Osteoblast (primary cell): ENCODE measurements around the gene GATB. TPM values are rescaled to one million over a fixed set of nuclear protein-coding genes. Genes with fewer than 3 reads are reported as not detected.

Experiments
- DNase-seq: peaks from one replicate; pipeline ENCODE4 v3.0.0; 2011; ENCODE audit warnings: low spot score, mixed read lengths; ENCODE audit not compliant: insufficient read length; ENCODE audit errors: missing footprints
- H2AFZ ChIP-seq: 2 replicates; pipeline ENCODE4 v1.6.0; 2011; ENCODE audit warnings: mild to moderate bottlenecking, low read length
- H3K27ac ChIP-seq: 2 replicates; pipeline ENCODE4 v1.5.1; 2011; ENCODE audit warnings: mild to moderate bottlenecking, low read depth, low read length, moderate library complexity
- H3K27me3 ChIP-seq: 2 replicates; pipeline ENCODE4 v1.6.0; 2012; ENCODE audit warnings: mild to moderate bottlenecking, control low read depth, inconsistent platforms, low read length, moderate library complexity; ENCODE audit not compliant: insufficient read depth
- H3K36me3 ChIP-seq: 2 replicates; pipeline ENCODE4 v1.5.1; 2011; ENCODE audit warnings: mild to moderate bottlenecking, low read length, control low read depth, moderate library complexity; ENCODE audit not compliant: insufficient read depth
- H3K4me1 ChIP-seq: 2 replicates; pipeline ENCODE4 v1.5.1; 2011; ENCODE audit warnings: mild to moderate bottlenecking, low read length, control low read depth, moderate library complexity; ENCODE audit not compliant: insufficient read depth
- H3K4me2 ChIP-seq: 2 replicates; pipeline ENCODE4 v1.6.0; 2011; ENCODE audit warnings: mild to moderate bottlenecking, low read length; ENCODE audit not compliant: insufficient read depth
- H3K4me3 ChIP-seq: fragments of 200-600 bp; sonication (generic); 3 replicates; pipeline ENCODE4 v1.5.1; 2012; ENCODE audit warnings: mild to moderate bottlenecking, low read length, inconsistent platforms; ENCODE audit not compliant: insufficient read depth
- H3K79me2 ChIP-seq: 2 replicates; pipeline ENCODE4 v1.6.0; 2012; ENCODE audit warnings: mild to moderate bottlenecking, low read length, control low read depth, inconsistent platforms; ENCODE audit not compliant: insufficient read depth
- H3K9me3 ChIP-seq: 2 replicates; pipeline ENCODE4 v1.5.1; 2011; ENCODE audit warnings: low read depth, low read length, control low read depth
- H4K20me1 ChIP-seq: 2 replicates; pipeline ENCODE4 v1.6.0; 2012; ENCODE audit warnings: mild to moderate bottlenecking, low read length, control low read depth; ENCODE audit not compliant: insufficient read depth
- total RNA-seq: library from RNA; depleted of rRNA; stranded (reverse); fragments of >200 nt; gene quantifications from 2 replicates; pipeline ENCODE4 v1.2.3, GENCODE V29; 2012
- TF ChIP-seq, protein P1 (sequence below): IDR thresholded peaks from 2 replicates; pipeline ENCODE4 v1.5.1; 2011; ENCODE audit warnings: mild to moderate bottlenecking, low read depth, low read length, moderate library complexity; ENCODE audit errors: extremely low read depth

GATB gene
- total RNA-seq, 1 donor, result 14.1 TPM

DNA sequence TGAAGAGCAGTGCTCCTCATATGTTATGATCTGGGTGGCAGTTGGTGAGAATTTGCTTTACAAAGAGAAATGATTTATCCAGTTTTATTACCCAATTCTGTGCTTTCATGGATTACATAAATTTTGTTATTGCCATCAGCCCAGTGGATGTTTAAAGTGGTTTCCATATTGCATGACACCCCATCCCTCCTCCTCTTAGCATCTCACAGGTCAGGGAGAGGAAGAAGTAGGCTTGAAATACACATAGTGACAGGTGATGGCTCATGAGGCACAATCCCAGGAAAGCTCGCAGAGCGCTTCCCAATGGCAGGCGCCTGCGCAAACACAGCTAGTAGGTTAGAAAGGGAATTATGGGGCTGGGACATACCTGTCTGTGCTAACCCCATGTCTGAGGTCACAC is 47.7 kb upstream of the GATB start:
- Histone ChIP-seq H3K27ac (no peak overlapping the region), H3K9me3 (no peaks in the 10 kb centered on the region), H3K4me1 (peaks cover 27% of the 10 kb centered on the region), H3K79me2 (no peaks in the 10 kb centered on the region), H3K27me3 (no peaks in the 10 kb centered on the region), H3K4me2 (no peak overlapping the region), H4K20me1 (no peaks in the 10 kb centered on the region), H2AFZ (no peak overlapping the region), H3K4me3 (no peak overlapping the region), H3K36me3 (no peaks in the 10 kb centered on the region)
- no peak for DNase-seq
- TF ChIP-seq, protein P1, sequence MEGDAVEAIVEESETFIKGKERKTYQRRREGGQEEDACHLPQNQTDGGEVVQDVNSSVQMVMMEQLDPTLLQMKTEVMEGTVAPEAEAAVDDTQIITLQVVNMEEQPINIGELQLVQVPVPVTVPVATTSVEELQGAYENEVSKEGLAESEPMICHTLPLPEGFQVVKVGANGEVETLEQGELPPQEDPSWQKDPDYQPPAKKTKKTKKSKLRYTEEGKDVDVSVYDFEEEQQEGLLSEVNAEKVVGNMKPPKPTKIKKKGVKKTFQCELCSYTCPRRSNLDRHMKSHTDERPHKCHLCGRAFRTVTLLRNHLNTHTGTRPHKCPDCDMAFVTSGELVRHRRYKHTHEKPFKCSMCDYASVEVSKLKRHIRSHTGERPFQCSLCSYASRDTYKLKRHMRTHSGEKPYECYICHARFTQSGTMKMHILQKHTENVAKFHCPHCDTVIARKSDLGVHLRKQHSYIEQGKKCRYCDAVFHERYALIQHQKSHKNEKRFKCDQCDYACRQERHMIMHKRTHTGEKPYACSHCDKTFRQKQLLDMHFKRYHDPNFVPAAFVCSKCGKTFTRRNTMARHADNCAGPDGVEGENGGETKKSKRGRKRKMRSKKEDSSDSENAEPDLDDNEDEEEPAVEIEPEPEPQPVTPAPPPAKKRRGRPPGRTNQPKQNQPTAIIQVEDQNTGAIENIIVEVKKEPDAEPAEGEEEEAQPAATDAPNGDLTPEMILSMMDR, result no peak

DNA sequence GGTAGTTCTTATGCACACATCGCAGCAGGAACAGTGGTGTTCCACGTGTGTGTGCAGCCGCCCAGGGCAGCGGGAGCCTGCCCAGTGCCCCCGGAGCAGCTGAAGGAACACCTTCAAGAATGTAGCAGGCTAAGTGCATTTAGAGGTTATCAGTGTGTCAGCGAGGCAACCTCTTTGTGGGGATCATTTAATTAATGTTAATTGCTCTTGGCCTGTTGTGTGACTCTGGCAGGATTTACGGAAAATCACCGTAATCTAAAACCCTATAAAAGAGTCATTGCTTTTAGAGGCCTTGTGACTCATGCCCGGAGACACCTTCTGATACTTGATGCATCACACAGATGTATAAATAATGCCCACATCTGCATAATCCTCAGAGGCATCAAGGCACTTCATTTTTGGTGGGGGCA is 47.3 kb upstream of the GATB start:
- Histone ChIP-seq H3K9me3 (no peaks in the 10 kb centered on the region), H4K20me1 (no peaks in the 10 kb centered on the region), H2AFZ (no peak overlapping the region), H3K36me3 (no peaks in the 10 kb centered on the region), H3K27me3 (no peaks in the 10 kb centered on the region), H3K4me3 (no peak overlapping the region), H3K4me2 (no peak overlapping the region), H3K79me2 (no peaks in the 10 kb centered on the region), H3K27ac (no peak overlapping the region), H3K4me1 (peaks cover 27% of the 10 kb centered on the region)
- DNase-seq, result peak; percentile 54
- TF ChIP-seq, protein P1, result no peak

DNA sequence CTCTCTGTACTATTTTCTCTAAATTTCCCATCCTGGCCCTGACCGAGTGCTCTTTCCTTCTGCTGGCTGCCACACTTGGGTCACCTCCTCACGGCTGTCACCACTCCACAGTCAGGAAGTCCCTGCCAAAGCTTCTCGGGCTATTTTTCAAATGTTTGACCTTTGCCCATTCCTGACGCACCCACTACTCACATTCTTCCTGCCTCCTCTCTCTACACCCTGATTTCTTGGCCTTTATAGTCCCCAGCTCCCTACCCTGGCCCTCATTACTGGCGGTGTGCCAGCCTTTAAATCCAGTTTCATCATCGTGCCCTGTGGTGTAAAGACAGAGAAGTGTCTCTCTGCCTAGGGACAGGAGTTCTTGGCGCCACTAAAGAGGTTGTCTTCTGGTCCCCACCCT is 46.4 kb upstream of the GATB start:
- peak overlapping the region; percentile 23 for H3K4me2 ChIP-seq
- no peaks in the 10 kb centered on the region for H3K36me3 ChIP-seq
- no peaks in the 10 kb centered on the region for H4K20me1 ChIP-seq
- H2AFZ ChIP-seq, result peak overlapping the region; percentile 55
- peak overlapping the region; percentile 68 for H3K27ac ChIP-seq
- TF ChIP-seq, protein P1, result no peak
- peaks cover 27% of the 10 kb centered on the region for H3K4me1 ChIP-seq
- no peak for DNase-seq
- H3K9me3 ChIP-seq, result no peaks in the 10 kb centered on the region
- no peaks in the 10 kb centered on the region for H3K27me3 ChIP-seq
- no peak overlapping the region for H3K4me3 ChIP-seq
- no peaks in the 10 kb centered on the region for H3K79me2 ChIP-seq

DNA sequence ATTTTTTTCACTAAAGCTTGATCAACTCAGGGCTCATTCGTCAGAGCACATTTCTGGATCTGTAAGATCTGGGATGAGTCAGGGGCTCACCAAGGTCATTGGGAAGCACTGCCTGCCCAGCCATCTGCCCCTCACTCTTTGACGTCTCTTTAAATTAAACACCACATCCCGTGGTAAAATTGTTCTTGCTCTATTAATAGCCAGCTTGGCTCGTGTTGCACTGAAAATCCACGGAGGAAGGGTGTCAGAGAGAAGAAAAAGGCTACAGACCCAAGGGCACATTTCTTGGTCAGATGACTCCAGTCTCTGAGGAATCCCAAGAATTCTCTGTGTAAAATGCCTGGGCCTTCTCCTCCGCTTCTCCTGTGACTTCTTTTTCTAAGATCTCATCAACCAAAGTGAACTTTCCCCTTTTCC is 45.7 kb upstream of the GATB start:
- H3K79me2 ChIP-seq, result no peaks in the 10 kb centered on the region
- no peaks in the 10 kb centered on the region for H3K27me3 ChIP-seq
- no peak overlapping the region for H3K4me3 ChIP-seq
- no peaks in the 10 kb centered on the region for H3K36me3 ChIP-seq
- H3K9me3 ChIP-seq, result no peaks in the 10 kb centered on the region
- peak overlapping the region; percentile 23 for H3K4me2 ChIP-seq
- peak overlapping the region; percentile 68 for H3K27ac ChIP-seq
- TF ChIP-seq, protein P1, result no peak
- peaks cover 27% of the 10 kb centered on the region for H3K4me1 ChIP-seq
- H2AFZ ChIP-seq, result peak overlapping the region; percentile 55
- DNase-seq, result peak; percentile 73
- no peaks in the 10 kb centered on the region for H4K20me1 ChIP-seq
